H9 (cell line): ENCODE data around the gene CSMD2. TPM values are rescaled to one million over a fixed set of nuclear protein-coding genes. Genes with fewer than 3 reads are reported as not detected.

Experiments
- DNase-seq: peaks from one replicate; pipeline ENCODE4 v3.0.0-alpha.2; 2017
- H2AFZ ChIP-seq: one replicate; pipeline ENCODE4 v1.6.1; 2013; ENCODE audit warnings: mild to moderate bottlenecking, low read length, control low read depth, moderate library complexity
- H2AK5ac ChIP-seq: 2 replicates; pipeline ENCODE4 v1.6.1; 2013; ENCODE audit warnings: low read length, control low read depth, mixed read lengths; ENCODE audit not compliant: insufficient read length
- H2BK120ac ChIP-seq: one replicate; pipeline ENCODE4 v1.6.1; 2013; ENCODE audit warnings: low read depth, mild to moderate bottlenecking, low read length, control low read depth, inconsistent platforms; ENCODE audit not compliant: poor library complexity, severe bottlenecking
- H2BK12ac ChIP-seq: 2 replicates; pipeline ENCODE4 v1.6.1; 2013; ENCODE audit warnings: low read length, control low read depth, mixed read lengths, low read depth; ENCODE audit not compliant: insufficient read length
- H2BK15ac ChIP-seq: 2 replicates; pipeline ENCODE4 v1.6.1; 2013; ENCODE audit warnings: low read depth, low read length, control low read depth
- H2BK20ac ChIP-seq: one replicate; pipeline ENCODE4 v1.6.1; 2013; ENCODE audit warnings: low read depth, mild to moderate bottlenecking, low read length, control low read depth, inconsistent platforms; ENCODE audit not compliant: poor library complexity, severe bottlenecking
- H2BK5ac ChIP-seq: 2 replicates; pipeline ENCODE4 v1.6.1; 2013; ENCODE audit warnings: low read length, control low read depth, mixed read lengths; ENCODE audit not compliant: insufficient read length
- H3K14ac ChIP-seq: 2 replicates; pipeline ENCODE4 v1.6.1; 2013; ENCODE audit warnings: low read length, control low read depth; ENCODE audit not compliant: insufficient read depth
- H3K18ac ChIP-seq: 2 replicates; pipeline ENCODE4 v1.6.1; 2013; ENCODE audit warnings: low read depth, mild to moderate bottlenecking, mixed read lengths, low read length, control low read depth; ENCODE audit not compliant: insufficient read length
- H3K23ac ChIP-seq: 2 replicates; pipeline ENCODE4 v1.6.1; 2013; ENCODE audit warnings: low read length, control low read depth, mixed read lengths, low read depth; ENCODE audit not compliant: insufficient read length
- H3K23me2 ChIP-seq: 2 replicates; pipeline ENCODE4 v1.6.1; 2013; ENCODE audit warnings: low read depth, mild to moderate bottlenecking, mixed read lengths, low read length, control low read depth; ENCODE audit not compliant: insufficient read length, poor library complexity, severe bottlenecking
- H3K27ac ChIP-seq: 2 replicates; pipeline ENCODE4 v1.5.1; 2013; ENCODE audit warnings: low read length, control low read depth, mixed read lengths, low read depth; ENCODE audit not compliant: insufficient read length
- H3K27me3 ChIP-seq: 2 replicates; pipeline ENCODE4 v1.6.1; 2013; ENCODE audit warnings: low read length, control low read depth, inconsistent platforms; ENCODE audit not compliant: insufficient read depth
- H3K4ac ChIP-seq: 2 replicates; pipeline ENCODE4 v1.6.1; 2013; ENCODE audit warnings: low read depth, mild to moderate bottlenecking, control low read depth, inconsistent platforms, low read length, moderate library complexity
- H3K4me1 ChIP-seq: 2 replicates; pipeline ENCODE4 v1.6.1; 2013; ENCODE audit warnings: low read length, control low read depth, inconsistent platforms; ENCODE audit not compliant: insufficient read depth
- H3K4me2 ChIP-seq: 2 replicates; pipeline ENCODE4 v1.6.1; 2013; ENCODE audit warnings: low read length, control low read depth, mixed read lengths; ENCODE audit not compliant: insufficient read length, insufficient read depth
- H3K56ac ChIP-seq: 2 replicates; pipeline ENCODE4 v1.6.1; 2013; ENCODE audit warnings: low read depth, mild to moderate bottlenecking, mixed read lengths, low read length, control low read depth; ENCODE audit not compliant: insufficient read length
- H3K79me1 ChIP-seq: 2 replicates; pipeline ENCODE4 v1.6.1; 2013; ENCODE audit warnings: low read depth, mild to moderate bottlenecking, moderate library complexity, low read length, control low read depth, inconsistent platforms; ENCODE audit not compliant: insufficient read depth, poor library complexity, severe bottlenecking
- H3K79me2 ChIP-seq: 2 replicates; pipeline ENCODE4 v1.6.1; 2013; ENCODE audit warnings: low read length, control low read depth, inconsistent platforms; ENCODE audit not compliant: insufficient read depth
- H3K9ac ChIP-seq: 2 replicates; pipeline ENCODE4 v1.6.1; 2013; ENCODE audit warnings: low read length, control low read depth, mixed read lengths; ENCODE audit not compliant: insufficient read length; ENCODE audit errors: extremely low read depth
- H3K9me3 ChIP-seq: one replicate; pipeline ENCODE4 v1.6.1; 2013; ENCODE audit warnings: low read depth, low read length, inconsistent platforms; ENCODE audit not compliant: control insufficient read depth
- H3T11ph ChIP-seq: one replicate; pipeline ENCODE4 v1.6.1; 2013; ENCODE audit warnings: mild to moderate bottlenecking, low read length, control low read depth, inconsistent platforms
- H4K20me1 ChIP-seq: one replicate; pipeline ENCODE4 v1.6.1; 2013; ENCODE audit not compliant: control insufficient read depth, insufficient read length, insufficient read depth
- H4K5ac ChIP-seq: 2 replicates; pipeline ENCODE4 v1.6.1; 2013; ENCODE audit warnings: low read depth, mild to moderate bottlenecking, mixed read lengths, low read length, control low read depth; ENCODE audit not compliant: insufficient read length
- H4K8ac ChIP-seq: replicated peaks from 2 replicates; pipeline ENCODE4 v1.6.1; 2013; ENCODE audit warnings: low read length, control low read depth, mixed read lengths, low read depth; ENCODE audit not compliant: insufficient read length
- H4K91ac ChIP-seq: 2 replicates; pipeline ENCODE4 v1.6.1; 2013; ENCODE audit warnings: low read depth, mild to moderate bottlenecking, moderate library complexity, mixed read lengths, low read length, control low read depth; ENCODE audit not compliant: insufficient read length
- H3K27ac Mint-ChIP-seq, 3 experiments: 2 replicates in 2 of 3; 3 replicates in 1 of 3; pipeline ENCODE4 v1.8.0; 2020 to 2021; ENCODE audit warnings: mixed read lengths in 3 of 3, mild to moderate bottlenecking in 1 of 3, moderate library complexity in 1 of 3
- H3K27me3 Mint-ChIP-seq: 2 replicates; pipeline ENCODE4 v1.8.0; 2021; ENCODE audit warnings: low read depth, mild to moderate bottlenecking, moderate library complexity, mixed read lengths
- H3K36me3 Mint-ChIP-seq, 3 experiments: 2 replicates in 2 of 3; 3 replicates in 1 of 3; pipeline ENCODE4 v1.8.0; 2020 to 2021; ENCODE audit warnings: low read depth in 3 of 3, mixed read lengths in 3 of 3; ENCODE audit not compliant: insufficient read depth in 1 of 3
- H3K4me1 Mint-ChIP-seq, 2 experiments: 2 replicates each; pipeline ENCODE4 v1.8.0; 2020; ENCODE audit warnings: mixed read lengths in 2 of 2
- H3K4me3 Mint-ChIP-seq, 2 experiments: 2 replicates in 1 of 2; 3 replicates in 1 of 2; pipeline ENCODE4 v1.8.0; 2020 to 2021; ENCODE audit warnings: mild to moderate bottlenecking in 2 of 2, mixed read lengths in 2 of 2, moderate library complexity in 1 of 2
- H3K9me3 Mint-ChIP-seq, 2 experiments: 2 replicates in 1 of 2; 3 replicates in 1 of 2; pipeline ENCODE4 v1.8.0; 2020; ENCODE audit warnings: mild to moderate bottlenecking in 2 of 2, mixed read lengths in 2 of 2, moderate library complexity in 1 of 2
- WGBS: extraction: QIAGEN DNeasy Blood & Tissue Kit; methylation state at CpG from one replicate; pipeline ENCODE4 v1.1.7; 2013; ENCODE audit warnings: missing lambda C conversion rate, low lambda C conversion rate, mixed read lengths; ENCODE audit not compliant: insufficient read length; ENCODE audit errors: extremely low coverage; 5-methylcytosine and 5-hydroxymethylcytosine counted together
- total RNA-seq: library from RNA; stranded (reverse); gene quantifications from 2 replicates; pipeline ENCODE4 v1.2.1, GENCODE V29; 2021
- TF ChIP-seq, protein P1 (sequence below): fragments of 200-600 bp; sonication (generic); conservative IDR thresholded peaks from 3 replicates; pipeline ENCODE4 v1.8.0; 2021; ENCODE audit warnings: antibody characterized with exemption, mild to moderate bottlenecking

The CSMD2 gene
- total RNA-seq, 1 experiment from 2014 or later = 6.4 TPM

DNA sequence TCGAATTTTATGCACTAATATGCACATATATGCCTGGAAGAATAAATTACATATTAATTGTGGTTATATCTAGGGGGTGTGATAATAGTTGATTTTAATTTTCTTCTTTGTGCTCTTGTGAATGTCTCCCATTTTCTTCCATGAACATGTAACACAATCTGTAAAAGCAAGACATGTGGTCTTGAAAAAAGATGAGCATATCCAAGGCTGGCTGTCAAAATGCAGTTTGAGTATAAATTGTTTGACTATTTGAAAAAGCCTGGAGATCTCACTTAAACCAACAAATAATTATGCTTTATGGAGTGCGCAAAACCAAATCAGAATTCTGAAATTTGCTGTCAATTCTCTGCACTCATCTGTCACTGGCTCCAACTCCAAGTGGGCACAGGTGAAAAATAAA is 157.3 kb downstream of the CSMD2 start:
- Mint-ChIP-seq H3K4me3 (no peak overlapping the region), H3K9me3 (no peaks in the 10 kb centered on the region), H3K36me3 (no peaks in the 10 kb centered on the region), H3K27me3 (no peaks in the 10 kb centered on the region), H3K27ac (no peak overlapping the region), H3K4me1 (peaks cover 0 to 17% of the 10 kb centered on the region in 2 experiments; a peak in 3 of 4 replicates)
- no peak overlapping the region for H3K14ac ChIP-seq
- H3K9ac ChIP-seq = no peak overlapping the region
- no peaks in the 10 kb centered on the region for H3K79me1 ChIP-seq
- H2BK12ac ChIP-seq = no peak overlapping the region
- TF ChIP-seq, protein P1, sequence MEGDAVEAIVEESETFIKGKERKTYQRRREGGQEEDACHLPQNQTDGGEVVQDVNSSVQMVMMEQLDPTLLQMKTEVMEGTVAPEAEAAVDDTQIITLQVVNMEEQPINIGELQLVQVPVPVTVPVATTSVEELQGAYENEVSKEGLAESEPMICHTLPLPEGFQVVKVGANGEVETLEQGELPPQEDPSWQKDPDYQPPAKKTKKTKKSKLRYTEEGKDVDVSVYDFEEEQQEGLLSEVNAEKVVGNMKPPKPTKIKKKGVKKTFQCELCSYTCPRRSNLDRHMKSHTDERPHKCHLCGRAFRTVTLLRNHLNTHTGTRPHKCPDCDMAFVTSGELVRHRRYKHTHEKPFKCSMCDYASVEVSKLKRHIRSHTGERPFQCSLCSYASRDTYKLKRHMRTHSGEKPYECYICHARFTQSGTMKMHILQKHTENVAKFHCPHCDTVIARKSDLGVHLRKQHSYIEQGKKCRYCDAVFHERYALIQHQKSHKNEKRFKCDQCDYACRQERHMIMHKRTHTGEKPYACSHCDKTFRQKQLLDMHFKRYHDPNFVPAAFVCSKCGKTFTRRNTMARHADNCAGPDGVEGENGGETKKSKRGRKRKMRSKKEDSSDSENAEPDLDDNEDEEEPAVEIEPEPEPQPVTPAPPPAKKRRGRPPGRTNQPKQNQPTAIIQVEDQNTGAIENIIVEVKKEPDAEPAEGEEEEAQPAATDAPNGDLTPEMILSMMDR = no peak
- no peak overlapping the region for H3K4me2 ChIP-seq
- no peaks in the 10 kb centered on the region for H3K4me1 ChIP-seq
- no peaks in the 10 kb centered on the region for H3K9me3 ChIP-seq
- no peak overlapping the region for H4K8ac ChIP-seq
- no peak overlapping the region for H3K4ac ChIP-seq
- no peak overlapping the region for H3T11ph ChIP-seq
- H3K56ac ChIP-seq = no peak overlapping the region
- H3K23ac ChIP-seq = no peak overlapping the region
- H3K18ac ChIP-seq = no peak overlapping the region
- H3K27ac ChIP-seq = no peak overlapping the region
- no peak overlapping the region for H4K91ac ChIP-seq
- no peak overlapping the region for H2BK15ac ChIP-seq
- H2BK20ac ChIP-seq = no peak overlapping the region
- H2BK5ac ChIP-seq = no peak overlapping the region
- no peak overlapping the region for H2BK120ac ChIP-seq
- H2AK5ac ChIP-seq = no peak overlapping the region
- peaks cover under 1% of the 10 kb centered on the region for H3K23me2 ChIP-seq
- no peaks in the 10 kb centered on the region for H3K79me2 ChIP-seq
- H2AFZ ChIP-seq = no peak overlapping the region
- no peaks in the 10 kb centered on the region for H4K20me1 ChIP-seq
- H4K5ac ChIP-seq = no peak overlapping the region
- no peaks in the 10 kb centered on the region for H3K27me3 ChIP-seq
- no CpG with 5 or more reads among the region's 2 CpGs for WGBS
- DNase-seq = no peak
